GM21390 (cell line): ENCODE data around the gene FBN1.

ENCODE experiments used
- ATAC-seq: cut with Tn5 transposase; IDR thresholded peaks from one replicate; pipeline ENCODE4 v1.9.1; 2021; ENCODE audit not compliant: unreplicated experiment

The FBN1 gene

DNA sequence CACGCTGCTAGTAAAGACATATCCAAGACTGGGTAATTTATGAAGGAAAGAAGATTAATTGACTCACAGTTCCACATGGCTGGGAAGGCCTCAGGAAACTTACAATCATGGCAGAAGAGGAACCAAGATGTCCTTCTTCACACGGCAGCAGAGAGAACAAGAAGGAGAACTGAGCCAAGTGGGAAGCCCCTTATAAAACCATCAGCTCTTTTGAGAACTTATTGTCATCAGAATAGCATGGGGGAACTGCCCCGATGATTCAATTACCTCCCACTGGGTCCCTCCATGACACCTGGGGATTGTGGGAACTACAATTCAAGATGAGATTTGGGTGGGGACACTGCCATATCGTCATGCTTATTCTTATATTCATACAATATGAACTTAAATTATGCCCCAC is 265.3 kb downstream of the FBN1 start:
- ATAC-seq, result no peak

GRCh38 chr15:48375767-48376166 is 269.7 kb downstream of the FBN1 start:
- no peak for ATAC-seq

DNA sequence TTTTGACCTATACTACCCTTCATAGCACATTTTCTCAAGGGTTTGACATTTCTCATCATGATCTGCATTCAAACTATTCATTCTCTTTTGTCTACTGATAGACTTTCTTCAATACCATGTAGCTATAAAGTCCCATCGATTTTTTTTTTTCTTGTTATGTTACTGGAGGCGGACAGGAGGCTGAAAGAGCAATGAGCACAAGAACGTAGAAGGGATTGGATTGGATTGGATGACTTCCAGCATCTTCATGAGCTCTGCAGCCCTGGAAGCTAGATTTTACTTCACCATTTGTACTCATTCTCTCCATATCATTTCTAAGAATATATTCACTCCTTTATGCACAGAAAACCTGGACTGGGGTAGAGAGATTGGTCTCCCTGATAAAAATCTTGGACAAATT is 271.0 kb downstream of the FBN1 start:
- no peak for ATAC-seq

DNA sequence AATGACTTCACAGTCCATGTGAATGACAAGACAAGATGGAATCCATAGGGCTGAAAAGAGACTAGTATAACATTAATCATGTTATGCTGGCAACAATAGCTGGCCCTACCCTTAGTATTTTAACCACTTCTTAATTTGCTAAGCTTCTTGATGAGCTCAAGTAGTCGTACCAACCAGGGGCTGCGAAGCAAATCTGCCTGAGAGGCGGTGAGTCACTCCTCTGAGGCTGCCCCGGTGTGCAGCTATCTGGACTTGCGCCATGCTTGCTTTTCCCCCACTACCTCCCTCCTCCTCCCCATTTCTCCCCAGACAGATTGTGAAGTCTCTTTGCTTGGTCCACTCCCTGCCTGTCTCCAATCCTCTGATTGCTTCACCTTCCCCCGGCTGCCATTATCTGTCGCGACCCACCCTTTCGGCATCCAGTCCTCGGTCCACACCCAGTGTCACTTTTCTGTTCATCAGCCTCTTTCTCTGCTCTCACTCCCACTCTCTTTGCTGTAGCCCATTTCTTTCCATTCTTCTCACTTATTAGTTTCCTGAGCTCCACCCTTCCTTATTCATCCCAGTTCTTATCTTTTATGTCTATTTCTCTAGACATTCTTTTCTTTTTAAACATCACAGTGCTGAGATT is 271.6 kb downstream of the FBN1 start:
- ATAC-seq, result no peak

DNA sequence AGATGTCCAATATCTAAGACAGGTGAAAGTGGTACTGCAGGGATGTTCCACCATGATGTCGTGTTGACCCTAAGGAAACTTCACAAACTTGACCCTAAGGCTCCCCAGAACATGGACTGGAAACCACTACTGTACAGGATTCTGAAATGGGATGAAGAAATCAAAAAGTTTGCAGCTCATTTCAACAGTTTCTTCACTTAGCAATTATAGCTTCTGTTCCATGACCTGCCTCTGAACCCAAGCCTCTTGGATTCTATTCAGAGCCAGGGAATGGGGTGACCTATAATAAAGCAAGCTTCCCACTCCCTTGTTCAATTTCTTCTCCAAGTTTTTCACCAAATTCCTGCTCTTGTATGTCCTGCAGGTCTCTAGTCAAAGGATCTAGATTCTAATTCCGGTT is 273.5 kb downstream of the FBN1 start:
- no peak for ATAC-seq

DNA sequence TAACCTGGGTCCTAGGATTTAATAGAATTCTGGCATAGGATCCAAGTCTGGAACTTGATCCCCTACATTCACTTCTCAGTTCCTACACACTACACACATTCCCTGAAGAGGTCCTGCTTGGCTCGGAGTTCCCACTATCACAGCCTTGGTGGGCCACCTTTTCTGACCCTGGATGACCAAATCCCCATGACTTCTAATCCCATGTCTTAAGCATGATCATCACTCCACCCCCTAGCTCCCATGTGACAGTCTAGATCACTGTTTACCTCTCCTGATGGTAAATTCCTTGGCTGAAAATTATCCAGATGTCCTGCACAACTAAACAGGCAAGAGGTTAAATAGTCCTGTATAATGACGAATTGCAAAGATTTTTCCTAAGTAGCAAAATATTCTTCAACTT is 274.0 kb downstream of the FBN1 start:
- ATAC-seq, result no peak

GRCh38 chr15:48370460-48370859 is 275.0 kb downstream of the FBN1 start:
- no peak for ATAC-seq

DNA sequence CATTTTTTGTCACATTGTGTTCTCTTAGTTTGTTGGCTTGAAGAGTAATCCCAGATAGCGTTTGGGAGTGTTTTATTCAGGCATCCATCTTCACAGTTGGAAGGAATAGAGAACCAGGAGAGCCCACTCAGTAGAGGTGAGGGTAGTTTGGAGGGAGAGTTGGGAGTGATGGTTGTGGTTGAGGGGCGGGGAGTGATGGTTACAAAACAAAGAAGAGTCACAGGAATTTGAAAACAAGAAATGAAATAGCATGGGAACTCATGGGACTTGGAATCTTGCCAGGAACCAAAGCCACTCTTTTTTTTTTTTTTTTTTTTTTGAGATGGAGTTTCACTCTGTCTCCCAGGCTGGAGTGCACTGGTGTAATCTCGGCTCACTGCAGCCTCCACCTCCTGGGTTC is 278.0 kb downstream of the FBN1 start:
- no peak for ATAC-seq

DNA sequence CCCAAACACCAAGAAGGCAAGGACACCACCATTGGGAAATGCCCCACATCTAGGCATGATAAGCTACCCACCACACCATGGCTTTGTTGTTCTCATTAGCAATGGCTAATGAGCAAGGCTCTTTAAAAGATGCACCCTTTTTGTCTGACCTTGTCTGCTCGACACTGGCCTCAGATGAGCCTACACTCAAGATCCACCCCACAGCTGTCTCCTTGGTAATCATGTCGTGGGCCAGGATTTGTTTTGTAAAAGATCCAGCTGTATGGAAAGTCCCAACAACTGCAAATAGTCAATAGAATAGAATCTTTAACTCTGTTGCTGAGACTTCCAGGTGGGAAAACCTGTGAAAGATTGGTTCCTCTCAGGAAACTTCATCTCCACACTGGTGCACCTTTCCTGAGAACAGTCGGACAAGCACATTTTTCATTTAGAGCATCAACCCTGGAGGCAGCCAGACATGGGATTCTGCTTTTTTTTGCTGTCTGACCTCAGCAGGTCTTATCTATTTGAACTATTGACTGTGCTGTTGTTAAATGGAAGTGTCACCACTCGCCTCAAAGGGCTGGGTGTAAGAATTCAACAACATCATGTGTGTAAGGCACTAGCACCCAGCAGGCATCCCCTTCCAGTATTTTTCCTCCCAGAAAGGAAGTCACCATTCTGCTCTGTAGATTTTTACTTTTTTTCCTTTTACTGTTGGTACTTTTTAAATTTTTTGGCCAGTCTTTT is 278.8 kb downstream of the FBN1 start:
- no peak for ATAC-seq

- no peak for ATAC-seq
Measured at GRCh38 chr15:48365575-48365974, 279.9 kb downstream of the FBN1 start.

DNA sequence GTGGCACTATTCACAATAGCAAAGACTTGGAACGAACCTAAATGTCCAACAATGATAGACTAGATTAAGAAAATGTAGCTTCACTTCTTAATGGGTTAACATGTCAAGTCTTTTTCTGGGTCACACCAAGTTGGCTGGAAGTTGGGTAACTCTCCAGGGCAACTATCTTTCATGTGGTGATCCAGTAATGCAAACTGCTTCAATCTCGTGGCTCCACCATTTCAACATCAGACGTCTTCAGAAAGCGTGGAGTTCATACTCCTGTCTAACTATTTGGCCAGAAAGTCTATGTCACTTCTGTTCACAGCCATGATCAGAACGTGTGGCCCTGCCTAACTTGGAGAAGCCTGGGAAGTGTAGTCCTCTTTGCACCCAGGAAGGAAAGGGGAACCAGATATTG is 282.0 kb downstream of the FBN1 start:
- ATAC-seq, result no peak

- ATAC-seq, result no peak
Measured at GRCh38 chr15:48361685-48362084, 283.8 kb downstream of the FBN1 start.

- ATAC-seq, result no peak
Measured at GRCh38 chr15:48360841-48361240, 284.7 kb downstream of the FBN1 start.
